GM18870 (cell line): ENCODE data around the gene CTDP1.

Source experiments
- ATAC-seq: cut with Tn5 transposase; IDR thresholded peaks from one replicate; pipeline ENCODE4 v1.9.1; 2021; ENCODE audit warnings: moderate library complexity; ENCODE audit not compliant: unreplicated experiment

CTDP1 gene

GRCh38 chr18:79644006-79644665, 35.5 kb upstream of the CTDP1 start:
- peak; percentile 75 for ATAC-seq

- ATAC-seq, result no peak
These were observed 34.9 kb upstream of the CTDP1 start for GRCh38 chr18:79644666-79645057.

- ATAC-seq, result no peak
These were observed 34.2 kb upstream of the CTDP1 start for GRCh38 chr18:79645291-79645983.

GRCh38 chr18:79647307-79647706, 32.3 kb upstream of the CTDP1 start:
- ATAC-seq, result no peak

- no peak for ATAC-seq
These were observed 28.6 kb upstream of the CTDP1 start for GRCh38 chr18:79650959-79651358.

GRCh38 chr18:79657342-79657996, 22.1 kb upstream of the CTDP1 start:
- no peak for ATAC-seq

GRCh38 chr18:79658366-79658765, 21.2 kb upstream of the CTDP1 start:
- no peak for ATAC-seq

GRCh38 chr18:79659733-79660132, 19.9 kb upstream of the CTDP1 start:
- no peak for ATAC-seq

- ATAC-seq, result no peak
These were observed 17.6 kb upstream of the CTDP1 start for GRCh38 chr18:79662034-79662433.

- ATAC-seq, result no peak
These were observed 17.2 kb upstream of the CTDP1 start for GRCh38 chr18:79662439-79662838.

- no peak for ATAC-seq
These were observed 15.0 kb upstream of the CTDP1 start for GRCh38 chr18:79664525-79665125.

GRCh38 chr18:79668203-79668602, 11.4 kb upstream of the CTDP1 start:
- no peak for ATAC-seq

GRCh38 chr18:79672490-79673276, 6.9 kb upstream of the CTDP1 start:
- ATAC-seq, result no peak

GRCh38 chr18:79677221-79677620, 2.4 kb upstream of the CTDP1 start:
- ATAC-seq, result no peak

GRCh38 chr18:79677840-79678239, 1.8 kb upstream of the CTDP1 start:
- ATAC-seq, result no peak

GRCh38 chr18:79678665-79679551, 695 bp upstream of the CTDP1 start:
- peak; percentile 96 for ATAC-seq

GRCh38 chr18:79680100-79680879, 687 bp downstream of the CTDP1 start:
- ATAC-seq, result no peak

GRCh38 chr18:79680891-79681339, 1.3 kb downstream of the CTDP1 start:
- no peak for ATAC-seq
